ENCODE results near the gene PPP1R3G.

GRCh38 chr6:5103250-5103649 is 18.1 kb downstream of the PPP1R3G start:
- TF ChIP-seq CTCF (conservative IDR thresholded peaks at IDR 0.05) (no peak), ZFX (IDR thresholded peaks at IDR 0.05) (no peak)

Measured in C4-2B (cell line).